HepG2 (cell line): ENCODE results near the gene BMPR1B. TPM values are rescaled to one million over a fixed set of nuclear protein-coding genes. Genes with fewer than 3 reads are reported as not detected.

Source experiments
- ELK4 ChIP-seq: sonication (generic); formaldehyde crosslinking; IDR thresholded peaks from 2 replicates; pipeline ENCODE4 v1.9.0; 2021; ENCODE audit warnings: missing genetic modification reagents, borderline replicate concordance
- KDM4B ChIP-seq: sonication (generic); formaldehyde crosslinking; IDR thresholded peaks from 2 replicates; pipeline ENCODE4 v1.4.0; 2020; ENCODE audit warnings: missing genetic modification reagents
- NR2C2 ChIP-seq: sonication (generic); formaldehyde crosslinking; IDR thresholded peaks from 2 replicates; pipeline ENCODE4 v1.4.0; 2020; ENCODE audit warnings: missing genetic modification reagents, mild to moderate bottlenecking, moderate library complexity, borderline replicate concordance
- PHF8 ChIP-seq: sonication (generic); formaldehyde crosslinking; IDR thresholded peaks from 2 replicates; pipeline ENCODE4 v1.5.0; 2020; ENCODE audit warnings: missing genetic modification reagents
- SP1 ChIP-seq, 2 experiments: fragments of 450-650 bp in 1 of 2; sonication (generic) in 1 of 2; formaldehyde crosslinking in 1 of 2; IDR thresholded peaks; 2 replicates each; pipeline versions ENCODE4 v1.4.0 to v1.6.1; 2016 to 2020; ENCODE audit warnings: missing genetic modification reagents in 1 of 2
- SRF ChIP-seq: IDR thresholded peaks from 2 replicates; pipeline ENCODE4 v1.6.1; 2011; ENCODE audit warnings: mild to moderate bottlenecking, low read depth, low read length, moderate library complexity
- SYNCRIP ChIP-seq: fragments of 200-400 bp; formaldehyde crosslinking; IDR thresholded peaks from 2 replicates; pipeline ENCODE4 v1.6.1; 2018; ENCODE audit warnings: mild to moderate bottlenecking, low read depth, low read length; ENCODE audit not compliant: insufficient read depth
- ZFP36 ChIP-seq: fragments of 150-350 bp; IDR thresholded peaks from 2 replicates; pipeline ENCODE4 v1.6.1; 2018; ENCODE audit warnings: borderline replicate concordance, low read length, low read depth; ENCODE audit not compliant: partially characterized antibody
- ZNF609 ChIP-seq: sonication (generic); formaldehyde crosslinking; IDR thresholded peaks from 2 replicates; pipeline ENCODE4 v1.4.0; 2020; ENCODE audit warnings: mild to moderate bottlenecking, missing genetic modification reagents, borderline replicate concordance
- polyA plus RNA-seq, 8 experiments: library from polyadenylated mRNA; depleted of rRNA in 3 of 8; stranded (reverse) in 7 of 8; unstranded in 1 of 8; fragments of >200 nt; fragmentation: Illumina TruSeq in 4 of 8; extraction: Trizol in 4 of 8; gene quantifications; 2 replicates each; pipeline versions ENCODE4 v1.2.1 to v1.2.3, GENCODE V29; 2011 to 2016; ENCODE audit warnings: low read depth in 4 of 8, missing spikeins in 1 of 8, mixed read lengths in 1 of 8; ENCODE audit not compliant: insufficient read depth in 1 of 8
- total RNA-seq, 5 experiments: library from RNA; depleted of rRNA; stranded (reverse); fragments of >200 nt; fragmentation: Illumina TruSeq; extraction: Trizol; gene quantifications; 2 replicates each; pipeline ENCODE4 v1.2.3, GENCODE V29; 2016; ENCODE audit warnings: low read depth in 1 of 5
- TF ChIP-seq, protein P1 (sequence below): sonication (generic); formaldehyde crosslinking; IDR thresholded peaks from 2 replicates; pipeline ENCODE4 v1.4.0; 2020; ENCODE audit warnings: mild to moderate bottlenecking, missing genetic modification reagents, borderline replicate concordance

Gene BMPR1B
- total and polyA plus RNA-seq, 2 of the 13 experiments (the other 11 are each of a cell fraction or from before 2014, with no cell fraction given): 0.07 TPM; not detected in 1

GRCh38 chr4:94803181-94803580 lies 45.4 kb downstream of the BMPR1B start (continued):
- TF ChIP-seq ELK4 (CRISPR knock-in tag): no peak
- TF ChIP-seq, protein P1, sequence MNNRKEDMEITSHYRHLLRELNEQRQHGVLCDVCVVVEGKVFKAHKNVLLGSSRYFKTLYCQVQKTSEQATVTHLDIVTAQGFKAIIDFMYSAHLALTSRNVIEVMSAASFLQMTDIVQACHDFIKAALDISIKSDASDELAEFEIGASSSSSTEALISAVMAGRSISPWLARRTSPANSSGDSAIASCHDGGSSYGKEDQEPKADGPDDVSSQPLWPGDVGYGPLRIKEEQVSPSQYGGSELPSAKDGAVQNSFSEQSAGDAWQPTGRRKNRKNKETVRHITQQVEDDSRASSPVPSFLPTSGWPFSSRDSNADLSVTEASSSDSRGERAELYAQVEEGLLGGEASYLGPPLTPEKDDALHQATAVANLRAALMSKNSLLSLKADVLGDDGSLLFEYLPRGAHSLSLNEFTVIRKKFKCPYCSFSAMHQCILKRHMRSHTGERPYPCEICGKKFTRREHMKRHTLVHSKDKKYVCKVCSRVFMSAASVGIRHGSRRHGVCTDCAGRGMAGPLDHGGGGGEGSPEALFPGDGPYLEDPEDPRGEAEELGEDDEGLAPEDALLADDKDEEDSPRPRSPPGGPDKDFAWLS (CRISPR knock-in tag): no peak
- TF ChIP-seq ZFP36: no peak
- TF ChIP-seq SYNCRIP: no peak
- no peak for TF ChIP-seq ZNF609
- no peak for TF ChIP-seq SRF
- no peak for TF ChIP-seq KDM4B
- TF ChIP-seq PHF8: no peak
- no peak for TF ChIP-seq SP1 (IDR thresholded peaks at IDR 0.05)
- no peak for TF ChIP-seq SP1 (CRISPR knock-in tag; IDR thresholded peaks at IDR 0.05)
- no peak for TF ChIP-seq NR2C2 (CRISPR knock-in tag)
